Measurements from ENCODE around the gene HMGA1. TPM values are rescaled to one million over a fixed set of nuclear protein-coding genes. Genes with fewer than 3 reads are reported as not detected.

The HMGA1 gene
- polyA plus RNA-seq, 1 donor, result 123 TPM

DNA sequence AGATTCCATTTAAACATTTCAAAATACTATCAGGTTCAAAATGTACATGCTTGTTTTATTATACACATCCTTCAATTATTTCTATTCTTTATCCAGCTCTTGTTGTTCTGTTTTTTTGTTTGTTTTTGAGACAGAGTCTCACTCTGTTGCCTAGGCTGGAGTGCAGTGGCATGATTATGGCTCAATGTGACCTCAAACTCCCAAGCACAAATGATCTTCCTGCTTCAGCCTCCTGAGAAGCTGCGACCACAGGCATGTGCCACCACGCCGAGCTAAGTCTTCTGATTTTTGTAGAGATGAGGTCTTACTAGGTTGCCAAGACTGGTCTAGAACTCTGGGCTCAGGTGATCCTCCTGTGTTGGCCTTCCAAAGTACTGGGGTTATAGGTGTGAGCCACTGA lies 56.3 kb downstream of the HMGA1 start:
- no peak for DNase-seq

DNA sequence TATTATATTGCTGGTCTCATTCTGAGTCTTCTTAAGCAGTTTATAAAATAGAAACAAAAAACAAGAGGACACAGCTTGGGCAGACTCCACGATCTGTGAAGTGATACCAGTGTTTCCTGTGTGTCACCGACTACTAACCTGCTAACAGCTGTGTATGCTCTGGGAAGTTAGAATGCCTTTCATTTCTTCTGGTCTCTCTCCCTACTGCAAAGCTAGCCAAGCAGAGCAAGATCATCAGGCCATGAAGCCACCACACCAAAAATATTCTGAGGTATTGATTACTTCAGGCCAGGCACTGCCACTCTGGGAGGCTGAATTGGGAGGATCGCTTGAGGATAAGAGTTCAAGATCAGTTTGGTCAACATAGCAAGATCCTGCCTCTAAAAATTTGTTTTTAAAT lies 59.0 kb downstream of the HMGA1 start:
- DNase-seq, result no peak

Other genes with a start within 250 kb of the HMGA1 start
- 3.8 TPM for gene GRM4, start 90.8 kb upstream of the HMGA1 start, polyA plus RNA-seq (ENCODE audit: insufficient read length)
- gene SMIM29, start 12.1 kb downstream of the HMGA1 start, polyA plus RNA-seq (ENCODE audit: insufficient read length), result 10.3 TPM
- gene NUDT3, start 155.8 kb downstream of the HMGA1 start, polyA plus RNA-seq (ENCODE audit: insufficient read length), result 38.0 TPM
- 1,799 TPM for gene RPS10, start 189.2 kb downstream of the HMGA1 start, polyA plus RNA-seq (ENCODE audit: insufficient read length)
- gene PACSIN1, start 229.2 kb downstream of the HMGA1 start, polyA plus RNA-seq (ENCODE audit: insufficient read length), result 1.1 TPM

Data from hindlimb muscle (tissue), 1 donor.